KOPT-K1 (cell line): ENCODE data around the gene PSMB9.

Source experiments
- H3K27ac ChIP-seq: fragments of 200-600 bp; sonication (generic); 2 replicates; pipeline ENCODE4 v1.5.1; 2016; ENCODE audit warnings: antibody characterized with exemption, mild to moderate bottlenecking, low read depth, low read length; ENCODE audit not compliant: poor library complexity, severe bottlenecking
- H3K36me3 ChIP-seq: fragments of 200-600 bp; sonication (generic); 2 replicates; pipeline ENCODE4 v1.5.1; 2017; ENCODE audit warnings: antibody characterized with exemption, mild to moderate bottlenecking, low read length, moderate library complexity; ENCODE audit not compliant: insufficient read depth
- H3K9me3 ChIP-seq: fragments of 200-600 bp; sonication (generic); 2 replicates; pipeline ENCODE4 v1.5.1; 2017; ENCODE audit warnings: antibody characterized with exemption, low read length, mild to moderate bottlenecking; ENCODE audit not compliant: insufficient read depth, poor library complexity, severe bottlenecking

Gene PSMB9

DNA sequence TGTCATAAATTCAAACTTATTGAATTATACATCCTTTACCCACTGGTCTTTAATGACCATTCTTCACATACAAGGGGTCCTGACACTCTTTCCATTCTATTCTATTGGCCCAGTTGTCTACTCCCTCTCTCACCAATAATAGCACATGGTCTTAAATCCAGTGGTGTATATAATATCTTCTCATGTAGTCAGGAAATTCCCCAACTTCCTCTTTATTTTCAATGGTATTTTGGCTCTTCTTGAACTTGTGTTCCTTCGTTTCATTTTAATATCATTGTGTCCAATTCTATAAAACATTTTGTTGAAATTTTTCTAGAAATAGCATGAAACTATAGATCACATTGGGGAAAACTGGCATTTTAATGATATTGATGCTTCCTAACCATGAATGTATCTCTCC is 36.8 kb downstream of the PSMB9 start:
- H3K9me3 ChIP-seq = no peaks in the 10 kb centered on the region
- no peak overlapping the region for H3K27ac ChIP-seq
- H3K36me3 ChIP-seq = no peaks in the 10 kb centered on the region

DNA sequence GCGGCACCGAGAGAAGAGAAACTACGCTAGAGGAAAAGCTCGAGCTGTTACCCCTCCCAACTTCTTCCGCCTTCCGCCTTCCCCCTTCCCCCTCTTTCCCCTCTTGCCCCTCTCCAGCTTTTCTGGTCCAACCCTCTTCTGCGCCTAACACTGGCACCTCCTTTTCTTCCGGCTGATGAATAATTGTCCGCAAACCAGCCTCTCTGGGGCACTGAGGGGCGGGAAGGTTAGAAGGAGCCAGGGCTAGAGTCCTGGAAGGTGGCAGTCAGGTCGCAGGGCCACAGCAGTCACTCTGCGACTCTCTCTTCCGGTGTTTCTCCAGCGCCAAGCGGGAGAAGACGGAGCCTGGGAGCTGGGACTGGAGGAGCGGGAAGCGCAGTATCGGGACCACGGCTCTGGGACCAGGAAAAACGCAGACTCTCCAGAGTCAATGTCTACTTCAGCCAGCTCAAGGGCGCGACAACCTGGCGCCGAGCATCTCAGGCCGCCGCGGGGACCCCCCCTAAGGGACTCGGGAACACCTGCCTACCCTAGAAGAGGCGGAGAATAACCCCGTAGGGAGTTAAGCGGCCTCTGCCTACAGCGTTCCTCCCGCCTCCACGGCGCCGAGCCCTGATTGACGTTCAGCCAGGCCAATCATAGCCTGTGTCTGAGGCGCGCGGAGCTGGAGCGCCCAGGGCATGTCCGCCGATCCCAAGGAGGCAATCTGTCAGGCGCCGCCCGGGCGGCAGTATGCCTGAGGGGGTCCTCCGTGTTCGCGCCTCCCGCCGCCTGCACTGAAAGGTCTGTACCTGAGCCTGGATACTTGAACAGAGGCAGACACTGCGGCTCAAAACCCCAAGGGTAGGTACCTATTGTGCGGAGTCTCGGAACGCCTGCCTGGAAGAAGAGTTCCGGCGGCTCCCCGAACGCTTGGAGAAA is 40.4 kb downstream of the PSMB9 start:
- H3K27ac ChIP-seq = peak overlapping the region; percentile 88

DNA sequence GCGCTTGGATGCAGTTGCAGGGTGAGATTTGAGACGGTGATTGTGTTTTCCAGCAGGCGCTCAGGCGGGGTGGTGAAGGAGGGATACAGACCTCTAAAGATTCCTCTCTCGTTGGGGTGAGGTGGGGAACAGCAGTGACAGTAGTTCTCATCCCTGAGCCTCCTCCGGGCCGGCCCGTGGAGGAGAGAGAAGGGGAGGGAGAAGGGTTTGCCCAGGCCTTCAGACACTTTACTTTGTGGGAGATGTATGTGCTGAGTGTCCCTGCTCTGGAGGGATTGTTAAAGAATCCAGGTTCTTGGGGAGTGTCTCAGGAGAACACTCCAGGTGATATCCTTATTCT is 41.0 kb downstream of the PSMB9 start:
- no peaks in the 10 kb centered on the region for H3K9me3 ChIP-seq
- H3K36me3 ChIP-seq = 0 out of 2 replicates have a peak, but pooled peaks cover 9% of the 10 kb centered on the region
- peak overlapping the region; percentile 88 for H3K27ac ChIP-seq

More for the DNA sequence above, 40.4 kb downstream of the PSMB9 start:
- Histone ChIP-seq H3K9me3 (no peaks in the 10 kb centered on the region), H3K36me3 (0 out of 2 replicates have a peak, but pooled peaks cover 9% of the 10 kb centered on the region)

DNA sequence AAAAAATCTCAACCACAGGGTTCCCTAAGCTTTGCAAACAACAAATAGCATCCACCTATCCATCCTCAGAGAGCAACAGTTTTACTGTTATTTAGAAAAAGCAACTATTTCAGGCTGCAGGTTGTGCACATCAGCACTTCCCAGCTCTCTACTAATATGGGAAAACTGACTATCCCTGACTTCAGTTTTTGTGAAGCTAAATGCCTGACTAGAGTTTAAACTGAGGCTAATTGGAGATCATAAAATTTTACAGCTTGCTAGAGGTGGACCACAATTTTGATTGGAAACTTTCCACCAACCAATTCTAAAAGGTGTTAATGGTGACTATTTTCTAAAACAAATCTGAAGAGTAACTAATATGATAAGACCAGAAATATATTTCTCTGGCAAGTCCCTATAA is 50.0 kb downstream of the PSMB9 start:
- Histone ChIP-seq H3K36me3 (peaks cover 16% of the 10 kb centered on the region), H3K27ac (no peak overlapping the region), H3K9me3 (no peaks in the 10 kb centered on the region)

DNA sequence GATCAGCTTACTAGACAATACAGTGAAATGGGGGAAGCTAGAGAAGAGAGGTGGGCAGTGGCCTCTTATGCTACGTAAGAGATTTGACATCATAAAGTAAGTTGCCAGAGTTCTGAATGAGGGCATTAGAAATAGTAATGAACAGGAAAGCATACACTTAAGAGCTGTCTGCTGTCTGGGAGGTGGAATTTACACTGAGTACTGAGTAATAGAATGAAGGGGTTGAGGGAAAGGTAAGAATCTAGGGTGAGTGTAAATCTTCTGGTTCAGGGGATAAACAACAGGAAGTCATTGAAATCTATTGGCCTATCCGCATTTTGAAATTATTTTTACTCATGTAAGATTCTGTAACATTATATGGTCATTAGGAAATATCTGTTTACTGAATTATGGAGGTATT is 51.1 kb downstream of the PSMB9 start:
- H3K27ac ChIP-seq = no peak overlapping the region
- H3K9me3 ChIP-seq = no peaks in the 10 kb centered on the region
- H3K36me3 ChIP-seq = peaks cover 16% of the 10 kb centered on the region

DNA sequence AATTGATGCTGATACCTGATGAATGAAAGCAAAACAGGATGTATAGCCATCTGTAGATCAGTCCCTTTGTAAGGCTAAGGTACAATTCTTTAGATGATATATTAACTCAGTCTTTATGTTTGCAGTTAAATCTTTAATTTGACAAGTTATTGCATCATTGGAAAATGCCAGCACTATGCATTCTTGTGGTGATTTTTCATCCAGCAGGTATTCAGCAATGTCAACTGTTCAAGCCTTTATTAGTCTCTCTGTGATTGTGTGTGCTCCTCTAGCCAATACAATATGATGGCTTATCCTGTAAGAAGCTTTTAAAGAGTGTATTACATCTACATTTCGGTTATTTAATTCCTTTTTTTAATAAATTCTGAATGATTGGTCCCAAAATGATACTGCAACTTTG is 52.5 kb downstream of the PSMB9 start:
- H3K36me3 ChIP-seq = peaks cover 4% of the 10 kb centered on the region
- H3K27ac ChIP-seq = no peak overlapping the region
- H3K9me3 ChIP-seq = no peaks in the 10 kb centered on the region

DNA sequence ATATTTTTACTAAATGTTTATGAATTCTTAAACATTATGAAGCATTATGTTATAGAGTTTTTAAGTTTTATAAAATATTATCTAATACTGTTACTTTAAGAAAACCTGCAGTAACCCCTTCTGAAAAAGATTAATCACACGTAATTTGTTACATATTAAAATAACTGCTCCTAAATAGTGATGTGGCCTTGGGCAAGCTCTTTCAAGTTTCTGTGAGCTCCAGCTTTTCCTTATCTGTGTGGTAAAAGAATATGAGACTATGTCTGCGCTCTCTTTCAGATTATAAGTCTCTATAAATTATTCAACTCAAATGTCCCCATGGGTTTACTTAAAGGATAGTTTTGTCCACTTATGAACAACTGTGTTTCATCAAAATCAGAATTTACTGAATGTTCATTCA is 54.9 kb downstream of the PSMB9 start:
- H3K9me3 ChIP-seq = no peaks in the 10 kb centered on the region
- H3K36me3 ChIP-seq = no peaks in the 10 kb centered on the region
- H3K27ac ChIP-seq = no peak overlapping the region
